ENCODE results near the gene WASF2. TPM values are rescaled to one million over a fixed set of nuclear protein-coding genes. Genes with fewer than 3 reads are reported as not detected.

Gene WASF2
- total RNA-seq, 2 donors from 2014 or later = 97.7 to 144 TPM

DNA sequence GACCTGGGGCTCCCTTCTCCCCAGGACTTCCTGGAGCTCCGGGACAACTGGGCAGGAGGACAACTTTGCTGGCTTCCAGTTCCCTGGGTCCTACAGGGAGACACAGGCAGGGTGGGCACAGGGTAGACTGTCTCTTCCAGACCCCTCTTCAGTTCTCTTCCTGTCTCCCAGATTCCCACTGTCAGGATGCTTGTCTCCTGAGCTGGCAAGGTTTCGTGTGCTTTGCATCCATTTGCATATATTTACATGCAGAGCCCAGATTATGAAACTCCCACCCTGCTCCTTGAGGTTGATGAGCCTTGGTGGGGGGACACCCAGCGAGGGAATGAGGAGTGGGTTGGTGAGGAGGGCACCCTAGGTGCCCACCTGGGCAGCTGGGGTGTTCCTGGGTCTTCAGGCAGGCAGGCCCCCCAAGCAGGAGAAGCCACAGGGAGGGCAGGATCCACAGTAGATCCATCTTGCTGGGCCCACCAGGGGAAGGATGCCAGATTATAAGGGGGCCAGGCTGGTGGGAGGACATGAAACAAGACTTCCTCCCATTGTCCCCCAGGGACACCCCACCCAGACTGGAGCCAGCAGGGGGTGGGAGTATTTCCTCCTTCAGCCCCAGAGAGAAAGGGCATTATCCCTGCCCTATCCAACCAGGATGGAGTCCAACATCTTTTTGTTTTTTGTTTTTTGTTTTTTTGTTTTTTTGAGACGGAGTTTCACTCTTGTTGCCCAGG is 115.4 kb downstream of the WASF2 start, which contains the start of gene FCN3:
Gene FCN3 (minus strand): TSS at position 463 of the 725 bp plus-strand sequence. CDS start 6 bp downstream, at position 457.
- ATAC-seq (no peak), DNase-seq (no peak)
- intact Hi-C loops (cut with DNase I, micrococcal nuclease) = no loop called here

DNA sequence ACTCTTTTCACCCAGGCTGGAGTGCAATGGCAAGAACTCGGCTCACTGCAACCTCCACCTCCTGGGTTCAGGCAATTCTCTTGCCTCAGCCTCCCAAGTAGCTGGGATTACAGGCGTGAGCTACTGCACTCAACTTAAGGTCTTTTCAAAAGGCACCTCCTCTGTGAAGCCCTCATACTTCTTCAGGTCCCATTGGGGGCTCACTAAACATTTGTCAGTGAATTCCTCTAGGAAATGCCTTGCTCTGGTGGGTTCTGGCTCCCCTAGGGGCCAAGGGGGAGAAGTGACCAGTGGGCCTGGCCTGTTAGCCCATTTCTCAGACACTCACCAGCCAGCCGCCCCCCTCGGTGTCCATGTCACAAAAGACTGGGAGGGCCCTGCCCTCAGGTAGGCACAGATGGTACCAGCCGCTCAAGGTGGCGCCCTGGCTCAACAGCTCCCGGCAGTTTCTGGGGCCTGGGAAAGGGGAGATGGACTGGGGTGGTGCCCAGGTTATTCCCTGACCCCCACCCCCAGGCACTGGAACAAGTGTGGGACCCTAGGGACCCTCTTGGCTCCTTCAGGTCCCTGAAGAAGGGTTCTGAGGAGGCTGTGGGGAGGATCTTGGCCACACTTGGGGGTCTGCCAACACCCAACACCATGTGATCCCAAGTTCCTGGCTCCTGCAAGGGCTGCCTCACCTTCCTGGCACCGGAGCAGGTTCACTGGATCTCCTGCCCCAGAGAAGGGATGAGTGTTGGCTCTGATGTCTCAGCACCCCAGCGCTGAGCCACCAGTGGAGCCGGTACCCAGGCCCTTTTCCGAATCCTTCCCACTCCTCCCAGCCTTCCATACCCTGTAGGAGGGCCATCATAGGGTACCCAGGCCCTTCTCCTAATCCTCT is 116.9 kb downstream of the WASF2 start:
- DNase-seq = no peak
- ATAC-seq = no peak
- intact Hi-C loops (cut with DNase I, micrococcal nuclease) = no loop called here

DNA sequence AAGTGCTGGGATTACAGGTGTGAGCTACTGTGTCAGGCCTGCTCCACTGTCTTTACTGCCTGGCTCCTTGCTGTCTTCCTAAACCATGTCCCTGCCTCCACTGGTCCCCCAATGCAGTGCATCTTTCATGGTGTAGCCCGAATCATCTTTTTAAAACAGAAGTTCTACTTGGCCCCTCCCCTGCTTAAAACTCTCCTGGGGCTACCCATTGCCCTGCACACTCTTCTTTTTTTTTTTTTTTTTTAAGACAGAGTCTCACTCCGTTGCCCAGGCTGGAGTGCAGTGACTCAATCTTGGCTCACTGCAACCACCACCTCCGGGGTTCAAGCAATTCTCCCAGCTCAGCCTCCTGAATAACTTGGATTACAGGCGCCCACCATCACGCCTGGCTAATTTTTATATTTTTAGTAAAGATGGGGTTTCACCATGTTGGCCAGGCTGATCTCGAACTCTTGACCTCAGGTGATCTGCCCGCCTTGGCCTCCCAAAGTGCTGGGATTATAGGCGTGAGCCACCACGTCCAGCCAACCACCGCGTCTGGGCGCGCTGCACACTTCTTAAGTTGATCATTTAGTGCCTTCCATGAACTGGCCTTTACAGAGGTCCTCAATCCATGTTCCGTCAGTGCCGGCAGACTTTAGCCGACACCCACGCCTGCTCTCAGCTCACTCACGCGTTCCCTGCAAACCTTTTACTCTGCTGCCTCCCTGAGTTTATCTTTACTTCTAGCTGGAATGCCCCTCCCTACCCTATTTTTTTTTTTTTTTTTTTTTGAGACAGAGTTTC is 117.8 kb downstream of the WASF2 start:
- DNase-seq (no peak), ATAC-seq (no peak)
- intact Hi-C loops (cut with DNase I, micrococcal nuclease) = no loop called here

DNA sequence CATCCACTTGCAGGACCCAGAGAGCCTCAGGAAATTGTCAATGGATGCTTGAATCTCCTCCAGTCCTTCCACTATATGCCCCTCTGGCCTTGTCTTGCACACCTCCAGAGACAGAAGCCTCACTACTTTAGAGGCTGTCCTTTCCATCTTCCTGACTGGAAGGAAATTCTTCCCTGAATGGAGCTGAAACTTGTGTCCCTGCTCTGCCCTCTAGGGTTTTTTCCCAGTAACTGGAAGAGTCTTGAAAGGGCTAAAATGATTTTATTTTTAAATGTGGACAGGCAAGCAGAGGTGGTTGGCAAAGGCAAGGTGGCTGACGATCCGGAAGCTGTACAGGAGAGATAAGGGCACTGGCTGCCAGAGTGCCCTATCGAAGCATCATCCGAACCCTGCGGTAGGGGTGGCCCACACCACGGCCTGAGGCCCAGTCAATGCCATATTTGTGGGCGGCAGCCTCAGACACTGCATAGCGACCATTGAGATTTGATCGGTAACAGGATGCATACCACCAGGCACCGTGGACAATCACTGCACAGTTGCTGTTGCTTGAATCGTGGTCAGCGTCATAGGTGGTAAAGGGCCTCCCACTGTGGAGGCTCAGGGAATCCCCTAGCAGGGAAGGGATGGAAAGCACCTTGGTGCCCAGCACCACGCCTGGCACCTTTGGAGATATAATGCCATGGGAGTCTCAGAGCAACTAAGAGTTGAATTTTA is 120.9 kb downstream of the WASF2 start:
- intact Hi-C loops (cut with DNase I, micrococcal nuclease) = no loop called here
- ATAC-seq = no peak
- DNase-seq = no peak

DNA sequence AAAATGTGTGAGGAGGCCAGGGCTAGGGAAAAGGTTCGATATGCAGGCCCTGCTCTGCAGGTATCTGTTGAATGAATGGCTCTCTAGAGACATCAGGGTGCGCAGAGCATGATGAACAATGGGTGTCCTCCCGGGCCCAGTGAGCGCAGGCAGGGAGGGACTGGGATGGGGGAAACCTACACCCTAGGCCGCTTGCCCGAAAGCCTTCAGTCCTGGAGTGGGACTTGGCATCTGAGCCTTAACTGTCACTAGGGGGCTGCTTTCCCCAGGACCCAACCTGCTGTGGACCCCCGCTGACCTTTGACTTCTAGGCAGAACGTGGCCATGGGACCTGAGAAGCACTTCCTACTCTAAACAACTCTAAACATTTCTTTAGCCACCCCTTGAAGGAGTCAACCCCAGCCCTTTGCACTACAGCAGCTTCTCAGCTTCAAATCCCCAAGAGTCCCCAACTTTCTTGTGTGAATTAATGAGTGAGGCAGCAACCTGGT is 122.8 kb downstream of the WASF2 start:
- intact Hi-C loops (cut with DNase I, micrococcal nuclease) = no loop called here
- no peak for DNase-seq
- no peak for ATAC-seq

DNA sequence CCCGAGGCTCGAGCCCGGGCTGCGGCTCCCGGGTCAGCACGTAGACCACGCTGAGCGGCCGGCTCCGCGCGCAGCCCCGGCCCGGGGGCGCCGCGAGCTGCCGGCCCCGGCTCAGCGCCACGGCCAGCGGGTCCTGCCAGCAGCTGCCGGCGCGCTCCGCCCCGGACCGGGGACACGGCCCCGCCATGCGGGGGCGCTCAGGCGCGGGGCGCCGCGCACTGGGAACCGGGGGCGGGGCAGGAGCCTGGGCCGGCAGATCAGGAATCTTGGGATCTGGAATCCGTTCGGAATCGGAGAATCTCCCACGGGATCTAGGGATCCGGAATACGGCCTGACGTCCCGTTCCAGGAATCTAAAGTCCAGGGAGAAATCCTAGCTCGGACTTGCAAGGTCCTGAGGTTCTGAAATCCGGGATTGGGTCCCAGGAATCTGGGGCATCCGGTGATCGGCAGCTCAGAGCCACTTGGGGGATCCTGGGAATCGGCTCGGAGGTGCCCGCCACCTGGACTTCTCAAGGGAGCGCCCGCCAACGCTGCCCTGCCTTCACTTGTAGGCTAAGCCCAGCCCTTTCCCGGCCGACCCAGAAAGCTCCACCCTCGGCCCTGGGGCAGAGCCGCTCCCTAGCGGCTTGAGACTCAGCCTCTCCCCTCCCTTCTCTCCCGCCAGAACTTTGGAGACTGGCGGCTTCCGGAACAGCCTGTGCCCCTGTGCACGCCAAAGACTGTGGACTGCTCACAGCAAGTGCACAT is 123.4 kb downstream of the WASF2 start, which contains the start of gene MAP3K6:
Gene MAP3K6 (minus strand): TSS at position 551 of the 749 bp plus-strand sequence. CDS start 364 bp downstream, at position 187.
- ATAC-seq = peak; percentile 77

DNA sequence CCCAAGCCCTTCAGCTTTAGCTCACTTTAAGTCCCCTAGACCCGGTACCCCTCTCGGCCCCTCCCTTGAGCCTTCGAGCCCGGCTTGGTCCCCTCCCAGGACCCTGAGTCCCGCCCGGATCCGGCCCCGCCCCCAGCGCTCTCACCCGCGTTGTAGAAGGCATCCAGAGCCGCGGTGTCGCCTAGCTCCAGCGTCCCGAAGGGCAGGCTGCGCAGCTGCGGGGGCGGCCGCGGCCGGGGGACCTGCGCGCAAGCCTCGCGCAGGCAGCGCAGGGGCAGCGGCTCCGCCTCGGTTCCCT is 123.9 kb downstream of the WASF2 start:
- intact Hi-C loops (cut with DNase I, micrococcal nuclease) = no loop called here
- DNase-seq (peak; percentile 84 to 89), ATAC-seq (peak; percentile 51)

More for the DNA sequence above, 123.4 kb downstream of the WASF2 start, which contains the start of gene MAP3K6:
- intact Hi-C loops (cut with DNase I, micrococcal nuclease) = no loop called here
- DNase-seq = peak; percentile 88 to 94

DNA sequence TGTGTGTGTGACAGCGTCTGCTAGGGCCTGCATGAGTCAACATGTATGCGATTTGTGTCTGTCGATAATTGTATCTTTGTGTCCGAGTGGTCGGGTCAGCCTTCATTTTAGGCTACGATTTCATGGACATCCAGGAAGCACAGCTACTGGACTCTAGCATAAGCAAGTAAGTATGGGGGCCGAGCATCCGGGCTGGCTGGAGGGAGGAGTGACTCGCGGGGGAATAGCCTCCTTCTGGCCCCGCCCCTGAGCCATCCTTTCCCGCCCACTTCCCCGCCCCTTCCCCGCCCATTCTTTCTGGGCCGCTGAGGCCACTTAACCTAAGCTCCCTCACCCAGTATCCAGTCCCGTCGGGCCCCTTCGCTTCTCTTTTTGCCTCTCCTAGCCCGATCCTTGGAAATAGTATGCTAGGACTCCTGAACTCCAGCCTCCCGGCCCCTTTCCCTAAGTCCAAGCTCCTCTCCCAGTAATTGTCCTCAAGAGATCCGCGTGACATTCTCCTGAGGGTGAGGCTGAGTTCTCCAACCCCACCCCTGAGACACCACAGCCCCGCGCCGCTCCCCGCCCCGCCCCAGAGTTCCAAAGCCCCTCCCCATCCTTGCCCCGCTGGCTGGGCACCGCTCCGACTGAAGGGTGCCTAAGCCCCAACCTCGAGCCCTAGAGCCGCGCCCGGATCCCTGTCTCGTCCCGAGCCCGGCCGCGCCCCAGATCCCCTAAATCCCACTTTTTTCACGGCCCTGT is 124.4 kb downstream of the WASF2 start:
- DNase-seq (peak; percentile 92), ATAC-seq (peak; percentile 76)
- intact Hi-C loops (cut with DNase I, micrococcal nuclease) = no loop called here

DNA sequence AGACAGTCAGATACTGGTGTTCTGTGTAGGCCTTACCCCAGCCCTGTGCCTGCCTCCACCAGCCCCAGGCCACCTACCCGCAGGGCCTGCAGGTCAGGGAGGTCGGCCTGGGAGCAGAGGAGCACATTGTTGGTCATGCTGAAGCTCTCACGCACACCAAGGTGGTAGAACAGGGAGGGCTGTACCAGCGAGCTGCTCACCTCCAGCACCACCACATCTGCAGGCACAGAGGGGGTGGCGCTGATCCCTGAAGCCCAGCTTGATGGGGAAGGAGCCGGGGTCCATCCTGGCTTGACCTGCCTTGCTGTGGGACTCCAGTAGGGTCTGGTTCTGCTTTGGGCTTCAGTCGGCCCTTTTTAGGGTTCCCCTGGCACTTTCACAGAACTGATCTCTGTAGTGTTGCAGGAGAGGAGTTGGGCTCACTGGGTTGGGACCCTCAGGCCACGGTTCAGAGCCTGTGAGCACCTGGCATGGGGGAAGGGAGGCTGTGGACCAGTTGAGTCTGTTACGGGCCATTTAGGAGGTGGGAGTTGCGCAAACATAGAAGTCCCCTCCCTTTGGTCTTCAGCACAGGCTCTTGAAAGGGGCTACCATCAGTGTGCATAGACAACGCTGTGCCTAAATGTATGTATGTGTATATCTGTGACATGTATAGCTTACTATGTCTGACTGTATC is 125.1 kb downstream of the WASF2 start:
- ATAC-seq (no peak), DNase-seq (no peak)
- intact Hi-C loops (cut with DNase I, micrococcal nuclease) = no loop called here

DNA sequence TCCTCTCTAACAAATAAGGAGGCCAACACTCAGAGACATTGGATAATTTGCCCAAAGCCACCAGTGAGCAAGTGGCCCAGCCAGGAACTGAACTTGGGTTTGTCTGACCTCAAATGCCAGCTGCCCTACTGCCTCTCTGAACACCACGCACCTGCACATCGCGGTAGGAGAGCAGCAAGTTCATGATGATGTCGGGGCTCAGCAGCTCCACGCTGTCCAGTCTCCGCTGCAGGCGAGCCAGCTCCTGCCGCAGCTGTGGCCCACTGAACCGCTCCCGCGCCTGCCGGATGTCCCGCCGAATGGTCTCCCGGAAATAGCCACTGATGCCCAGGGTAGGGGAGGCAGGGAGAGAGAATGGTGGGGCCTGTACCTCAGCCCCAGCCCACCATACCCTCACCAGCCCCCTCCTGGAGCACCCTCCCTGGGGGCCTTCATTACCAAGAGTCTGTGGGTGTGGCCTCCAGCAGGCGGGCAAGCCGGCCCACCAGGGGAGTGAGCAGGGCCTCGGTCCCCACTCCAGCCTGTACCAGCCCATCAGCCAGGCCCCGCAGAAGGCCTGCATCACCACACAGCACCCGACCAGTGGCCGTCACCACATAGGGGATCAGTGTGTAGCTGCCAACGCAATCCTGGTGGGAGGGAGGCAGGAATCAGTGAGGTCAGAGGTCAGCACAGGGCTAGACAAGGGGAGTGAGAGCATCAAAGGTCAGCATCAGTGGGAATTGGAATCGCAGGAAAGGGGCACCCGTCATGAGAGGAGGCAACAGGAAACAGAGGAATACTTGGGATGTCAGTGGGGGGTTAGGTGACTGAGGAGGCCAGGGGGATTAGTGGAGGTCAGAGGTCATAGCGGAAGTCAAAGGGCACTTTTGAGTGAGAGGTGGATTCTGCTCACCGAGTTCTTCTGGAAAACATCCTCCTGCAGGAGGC is 125.9 kb downstream of the WASF2 start:
- DNase-seq (no peak), ATAC-seq (no peak)
- intact Hi-C loops (cut with DNase I, micrococcal nuclease) = no loop called here

DNA sequence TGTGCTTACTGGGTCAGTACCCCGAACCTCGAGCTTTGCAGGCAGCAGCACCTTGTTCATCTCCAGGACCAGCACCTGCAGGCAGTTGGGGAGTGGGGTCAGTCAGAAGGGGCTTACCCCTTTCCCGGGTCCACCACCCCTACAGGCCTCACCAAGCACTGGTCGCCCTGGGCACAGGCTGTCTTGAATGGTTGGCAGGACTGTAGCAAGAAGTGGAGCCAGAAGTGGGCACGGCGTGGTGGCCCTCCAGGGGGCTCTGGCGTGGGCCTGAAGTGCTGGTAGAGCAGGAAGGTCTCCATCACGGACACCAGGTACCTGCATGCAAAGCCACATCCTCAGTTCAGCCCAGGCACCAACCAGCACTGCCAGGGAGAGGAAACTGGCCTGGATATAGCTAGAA is 128.4 kb downstream of the WASF2 start:
- DNase-seq = no peak
- no peak for ATAC-seq
- intact Hi-C loops (cut with DNase I, micrococcal nuclease) = no loop called here

DNA sequence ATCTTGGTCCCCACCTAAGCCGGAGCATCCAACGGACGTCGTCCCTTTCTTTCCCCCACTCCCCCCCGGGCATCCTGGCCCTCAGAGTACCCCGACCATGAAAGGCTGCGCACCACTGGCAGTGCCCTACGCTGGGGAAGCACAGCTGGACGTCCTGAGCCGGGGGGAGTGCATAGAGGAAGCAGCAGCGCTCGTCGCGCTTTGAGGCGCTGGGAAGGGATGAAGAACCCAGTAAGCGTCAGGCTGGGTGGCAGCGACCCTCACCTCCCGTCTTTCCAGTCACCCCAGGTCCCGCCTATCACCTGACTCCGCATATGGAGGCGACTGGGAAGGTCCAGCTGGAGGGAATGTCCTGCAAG is 128.9 kb downstream of the WASF2 start:
- intact Hi-C loops (cut with DNase I, micrococcal nuclease) = no loop called here
- DNase-seq (no peak), ATAC-seq (no peak)

DNA sequence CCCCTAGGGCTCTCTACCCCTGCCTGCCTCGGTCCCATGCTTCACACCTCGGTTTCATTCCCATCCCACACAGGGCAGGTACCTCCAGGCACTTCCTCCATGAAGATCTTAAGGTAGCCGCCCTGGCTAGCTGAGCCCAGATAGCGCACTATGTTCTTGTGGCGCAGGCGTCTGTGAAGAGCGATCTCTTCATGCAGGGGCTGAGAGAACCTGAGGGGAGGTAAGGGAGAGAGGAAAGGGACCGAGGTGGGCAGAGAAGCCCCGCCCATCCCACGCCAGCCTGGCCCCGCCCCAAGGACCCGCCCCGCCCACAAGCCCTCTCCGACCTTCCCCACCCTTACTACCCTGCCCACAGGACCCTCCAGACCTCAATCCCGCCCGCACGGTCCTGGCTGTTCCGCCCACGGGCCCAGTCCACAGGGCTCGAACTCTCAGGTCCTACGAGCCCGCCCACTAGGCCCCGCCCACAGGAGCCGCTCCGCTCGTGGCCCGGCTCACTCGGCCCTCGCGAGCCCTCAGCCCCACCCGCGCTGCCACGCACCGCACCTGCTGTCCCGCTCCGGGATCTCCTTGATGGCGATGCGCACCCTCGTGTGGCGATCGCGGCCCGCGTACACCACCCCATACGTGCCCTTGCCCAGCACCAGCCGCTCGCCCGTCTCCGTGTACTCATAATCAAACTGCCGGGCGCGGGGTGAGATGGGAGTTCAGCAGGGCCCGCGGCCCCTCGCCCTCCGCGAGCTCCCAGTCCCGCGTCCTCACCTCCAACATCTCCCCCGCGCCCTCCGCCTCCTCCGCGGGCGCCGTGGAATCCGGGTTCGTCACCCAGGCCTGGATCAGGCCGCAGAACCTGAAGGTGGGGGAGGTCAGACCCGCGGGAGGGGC is 129.6 kb downstream of the WASF2 start:
- DNase-seq = peak in 1 of 2 donors; percentile 70
- no peak for ATAC-seq

DNA sequence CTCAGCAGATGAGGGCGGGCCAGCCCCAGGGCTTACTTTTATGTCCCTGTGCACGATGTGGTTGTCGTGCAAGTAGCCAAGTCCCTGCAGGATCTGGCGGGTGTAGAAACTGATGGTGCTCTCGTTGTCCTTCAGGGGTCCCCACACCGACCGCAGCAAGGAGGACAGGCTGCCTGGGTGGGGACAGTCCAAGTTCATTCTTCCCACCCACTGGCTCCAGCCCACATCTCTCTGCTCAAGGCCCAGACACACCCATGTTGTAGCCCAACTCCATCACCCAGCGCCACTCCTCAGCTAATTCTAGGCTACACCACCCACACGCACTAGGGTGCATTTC is 130.2 kb downstream of the WASF2 start:
- ATAC-seq (no peak), DNase-seq (no peak)
- intact Hi-C loops (cut with DNase I, micrococcal nuclease) = no loop called here

More for the DNA sequence above, 129.6 kb downstream of the WASF2 start:
- intact Hi-C loops (cut with DNase I, micrococcal nuclease) = no loop called here

DNA sequence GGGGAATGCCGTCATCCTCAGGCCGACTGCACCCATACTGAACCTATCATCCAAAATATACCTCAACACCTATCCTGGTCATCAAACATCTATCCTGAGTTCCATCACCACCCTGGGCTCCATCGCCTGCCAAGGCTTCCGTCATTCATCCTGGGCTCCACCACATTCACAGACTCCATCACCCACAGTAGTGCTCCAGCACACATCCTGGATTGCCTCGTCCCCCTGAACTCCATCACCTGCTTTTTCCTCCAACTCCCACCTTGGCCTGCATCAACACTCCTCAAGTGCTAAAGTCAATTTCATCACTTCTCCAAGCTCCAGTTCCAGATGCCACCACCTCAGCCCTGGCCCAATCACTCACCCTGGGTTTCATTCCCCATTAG is 131.0 kb downstream of the WASF2 start:
- DNase-seq (no peak), ATAC-seq (no peak)
- intact Hi-C loops (cut with DNase I, micrococcal nuclease) = no loop called here
